ENCODE measurements around the gene UBD. TPM values are rescaled to one million over a fixed set of nuclear protein-coding genes. Genes with fewer than 3 reads are reported as not detected.

The UBD gene
- total and polyA plus RNA-seq, 10 of the 15 experiments (the other 5 are each of a cell fraction or from before 2014, with no cell fraction given) = 23.4 to 101 (median 35.7) TPM

DNA sequence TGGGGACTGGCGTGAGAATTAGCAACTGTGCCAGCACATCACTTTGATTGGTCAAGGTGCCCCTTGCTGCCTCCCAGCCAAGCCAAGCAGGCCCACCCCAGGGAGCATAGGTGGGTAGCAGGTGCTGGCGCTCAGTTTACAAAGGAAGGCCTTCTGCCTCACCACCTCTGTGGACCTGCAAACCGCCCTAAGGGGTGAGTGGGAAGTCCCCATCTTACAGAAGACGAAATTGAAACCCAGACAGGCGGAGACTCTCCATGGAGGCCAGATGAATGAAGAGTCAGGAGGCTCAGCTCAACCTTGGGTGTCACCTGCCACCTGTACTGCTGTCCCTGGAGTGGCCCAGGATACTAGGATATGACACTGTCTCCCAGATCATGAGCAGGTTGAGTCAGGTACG, 50.3 kb downstream of the UBD start:
- no peak overlapping the region for H3K4me3 ChIP-seq
- no peaks in the 10 kb centered on the region for H3K9me3 ChIP-seq (replicated peaks; ENCODE audit: control insufficient read depth, insufficient read depth, low read length)
- peaks cover 9% of the 10 kb centered on the region for H3K4me1 ChIP-seq (ENCODE audit: control insufficient read depth, insufficient read depth, low read length)
- intact Hi-C loops (cut with micrococcal nuclease; ENCODE audit: unreplicated experiment) = no loop called here
- H4K20me1 ChIP-seq (ENCODE audit: control insufficient read depth, insufficient read depth) = no peaks in the 10 kb centered on the region
- H3K79me2 ChIP-seq (ENCODE audit: control insufficient read depth, insufficient read depth, low read length) = no peaks in the 10 kb centered on the region
- SMC1A ChIA-PET (ENCODE audit: uncharacterized antibody, unreplicated experiment) = no interaction called here
- H3K27ac ChIP-seq (ENCODE audit: control insufficient read depth, insufficient read depth) = no peak overlapping the region
- no peak overlapping the region for H3K9ac ChIP-seq (ENCODE audit: control insufficient read depth, insufficient read depth, low read length)
- no peak overlapping the region for H2AFZ ChIP-seq (ENCODE audit: control insufficient read depth, low read depth, low read length)
- no TSS peak for BruUV-seq (replicated peaks)
- RAD21 ChIA-PET (ENCODE audit: unreplicated experiment) = interaction anchor here (1.2 kb wide), 1 partner anchor 49 kb away, joined by 3 read pairs; no protein-coding TSS in a partner anchor
- FAIRE-seq (peak; percentile 80), DNase-seq (ENCODE audit: low read depth, low spot score) (no peak), ATAC-seq (peak; percentile 95)
- H3K27me3 ChIP-seq (replicated peaks in 1 of 2; ENCODE audit: control insufficient read depth in 2 of 2, insufficient read depth in 2 of 2, low read length in 1 of 2) = no peaks in the 10 kb centered on the region
- POLR2A ChIA-PET = interaction anchor here (0.6 kb wide), 1 partner anchor 77 kb away, joined by 5 read pairs; no protein-coding TSS in a partner anchor
- H3K4me2 ChIP-seq (ENCODE audit: control insufficient read depth, insufficient read depth) = peak overlapping the region; percentile 41
- in situ Hi-C loops (cut with MboI) = no loop called here
- 6% methylated on average over 6 of the region's 6 CpGs for WGBS (ENCODE audit: insufficient coverage, insufficient replicate concordance, low lambda C conversion rate, missing lambda C conversion rate)
- TF ChIP-seq IKZF1 (conservative IDR thresholded peaks at IDR 0.05) = peak; percentile 15; the same call in 1 of the 2 replicates
- 0 out of 4 replicates have a peak, but pooled peaks of 1 of the 2 experiments have one; percentile 18 for TF ChIP-seq IKZF2 (IDR thresholded peaks at IDR 0.05)
- peak; percentile 39; the same call in 1 of the 2 replicates for TF ChIP-seq RUNX3 (IDR thresholded peaks at IDR 0.05; ENCODE audit: low read length)
- TF ChIP-seq EED (IDR thresholded peaks at IDR 0.05; ENCODE audit: low read depth) = peak; percentile 25; the same call in 1 of the 2 replicates
- TF ChIP-seq, protein P1, sequence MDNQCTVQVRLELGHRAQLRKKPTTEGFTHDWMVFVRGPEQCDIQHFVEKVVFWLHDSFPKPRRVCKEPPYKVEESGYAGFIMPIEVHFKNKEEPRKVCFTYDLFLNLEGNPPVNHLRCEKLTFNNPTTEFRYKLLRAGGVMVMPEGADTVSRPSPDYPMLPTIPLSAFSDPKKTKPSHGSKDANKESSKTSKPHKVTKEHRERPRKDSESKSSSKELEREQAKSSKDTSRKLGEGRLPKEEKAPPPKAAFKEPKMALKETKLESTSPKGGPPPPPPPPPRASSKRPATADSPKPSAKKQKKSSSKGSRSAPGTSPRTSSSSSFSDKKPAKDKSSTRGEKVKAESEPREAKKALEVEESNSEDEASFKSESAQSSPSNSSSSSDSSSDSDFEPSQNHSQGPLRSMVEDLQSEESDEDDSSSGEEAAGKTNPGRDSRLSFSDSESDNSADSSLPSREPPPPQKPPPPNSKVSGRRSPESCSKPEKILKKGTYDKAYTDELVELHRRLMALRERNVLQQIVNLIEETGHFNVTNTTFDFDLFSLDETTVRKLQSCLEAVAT (IDR thresholded peaks at IDR 0.05) = no peak
- no peak for TF ChIP-seq PAX8 (IDR thresholded peaks at IDR 0.05)
- TF ChIP-seq JUNB (IDR thresholded peaks at IDR 0.05) = no peak
- TF ChIP-seq, protein P2, sequence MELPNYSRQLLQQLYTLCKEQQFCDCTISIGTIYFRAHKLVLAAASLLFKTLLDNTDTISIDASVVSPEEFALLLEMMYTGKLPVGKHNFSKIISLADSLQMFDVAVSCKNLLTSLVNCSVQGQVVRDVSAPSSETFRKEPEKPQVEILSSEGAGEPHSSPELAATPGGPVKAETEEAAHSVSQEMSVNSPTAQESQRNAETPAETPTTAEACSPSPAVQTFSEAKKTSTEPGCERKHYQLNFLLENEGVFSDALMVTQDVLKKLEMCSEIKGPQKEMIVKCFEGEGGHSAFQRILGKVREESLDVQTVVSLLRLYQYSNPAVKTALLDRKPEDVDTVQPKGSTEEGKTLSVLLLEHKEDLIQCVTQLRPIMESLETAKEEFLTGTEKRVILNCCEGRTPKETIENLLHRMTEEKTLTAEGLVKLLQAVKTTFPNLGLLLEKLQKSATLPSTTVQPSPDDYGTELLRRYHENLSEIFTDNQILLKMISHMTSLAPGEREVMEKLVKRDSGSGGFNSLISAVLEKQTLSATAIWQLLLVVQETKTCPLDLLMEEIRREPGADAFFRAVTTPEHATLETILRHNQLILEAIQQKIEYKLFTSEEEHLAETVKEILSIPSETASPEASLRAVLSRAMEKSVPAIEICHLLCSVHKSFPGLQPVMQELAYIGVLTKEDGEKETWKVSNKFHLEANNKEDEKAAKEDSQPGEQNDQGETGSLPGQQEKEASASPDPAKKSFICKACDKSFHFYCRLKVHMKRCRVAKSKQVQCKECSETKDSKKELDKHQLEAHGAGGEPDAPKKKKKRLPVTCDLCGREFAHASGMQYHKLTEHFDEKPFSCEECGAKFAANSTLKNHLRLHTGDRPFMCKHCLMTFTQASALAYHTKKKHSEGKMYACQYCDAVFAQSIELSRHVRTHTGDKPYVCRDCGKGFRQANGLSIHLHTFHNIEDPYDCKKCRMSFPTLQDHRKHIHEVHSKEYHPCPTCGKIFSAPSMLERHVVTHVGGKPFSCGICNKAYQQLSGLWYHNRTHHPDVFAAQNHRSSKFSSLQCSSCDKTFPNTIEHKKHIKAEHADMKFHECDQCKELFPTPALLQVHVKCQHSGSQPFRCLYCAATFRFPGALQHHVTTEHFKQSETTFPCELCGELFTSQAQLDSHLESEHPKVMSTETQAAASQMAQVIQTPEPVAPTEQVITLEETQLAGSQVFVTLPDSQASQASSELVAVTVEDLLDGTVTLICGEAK (IDR thresholded peaks at IDR 0.05; ENCODE audit: borderline replicate concordance) = no peak
- no peaks in the 10 kb centered on the region for H3K36me3 ChIP-seq (ENCODE audit: control insufficient read depth in 2 of 2, insufficient read depth in 2 of 2, low read length in 1 of 2)
- CTCF ChIA-PET = interaction anchor here (1.5 kb wide), 1 partner anchor 145 kb away, joined by 4 read pairs; no protein-coding TSS in a partner anchor

All from GM12878 (cell line).